GM19463 (cell line): ENCODE measurements around the gene KRTAP10-1.

Experiments
- ATAC-seq: cut with Tn5 transposase; IDR thresholded peaks from one replicate; pipeline ENCODE4 v1.9.1; 2021; ENCODE audit warnings: mild to moderate bottlenecking, moderate library complexity; ENCODE audit not compliant: unreplicated experiment

Gene KRTAP10-1

DNA sequence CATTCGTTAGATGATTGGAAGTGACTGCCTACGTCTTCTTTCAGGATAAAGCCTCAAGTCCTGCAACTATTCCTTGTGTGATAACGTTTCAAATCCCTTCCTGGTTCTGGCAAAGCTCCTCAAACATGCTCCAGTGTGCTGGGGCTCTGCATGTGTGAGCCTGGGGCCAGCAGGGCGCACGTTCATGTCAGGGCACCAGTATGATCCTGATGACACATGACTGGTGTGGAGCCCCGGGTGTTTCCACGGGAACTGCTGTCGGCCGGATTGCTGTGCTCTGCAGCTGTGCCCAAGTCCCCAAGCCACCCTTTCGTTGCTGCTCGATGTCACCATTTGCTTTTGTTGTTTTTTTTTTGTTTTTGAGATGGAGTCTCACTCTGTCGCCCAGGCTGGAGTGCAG is 21.3 kb downstream of the KRTAP10-1 start:
- ATAC-seq = no peak

DNA sequence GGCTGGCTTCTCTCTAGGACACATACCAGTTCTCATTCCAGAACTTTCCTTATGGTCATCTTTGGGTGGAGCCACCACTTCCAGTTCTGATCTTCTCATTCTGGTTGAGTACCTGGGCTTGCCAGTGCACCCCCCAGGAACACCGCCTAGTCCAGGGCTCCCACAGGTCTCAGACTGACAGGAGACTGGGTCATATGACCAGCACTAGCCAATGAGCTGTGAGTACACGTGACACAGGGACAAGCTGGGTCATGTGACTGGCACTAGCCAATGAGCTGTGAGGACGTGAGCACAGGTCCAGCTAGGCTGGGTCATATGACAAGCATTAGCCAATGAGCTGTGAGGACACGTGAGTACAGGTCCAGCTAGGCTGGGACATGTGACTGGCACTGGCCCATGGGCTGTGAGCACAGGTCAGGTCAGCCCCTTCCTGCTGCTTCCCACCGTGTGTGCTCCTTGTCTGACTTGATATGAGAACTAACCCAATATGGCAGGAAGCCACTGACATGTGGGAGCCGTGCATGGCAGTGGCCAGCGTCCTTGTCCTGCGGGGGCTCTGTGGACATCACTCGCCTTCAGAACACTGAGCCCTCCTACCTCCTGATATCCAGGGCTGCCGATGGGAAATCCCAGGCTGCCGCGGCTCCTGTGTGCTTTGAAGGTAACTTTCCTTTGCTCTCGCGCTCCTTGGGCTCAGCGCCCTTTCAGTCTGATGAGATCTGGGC is 22.7 kb downstream of the KRTAP10-1 start:
- ATAC-seq = no peak

DNA sequence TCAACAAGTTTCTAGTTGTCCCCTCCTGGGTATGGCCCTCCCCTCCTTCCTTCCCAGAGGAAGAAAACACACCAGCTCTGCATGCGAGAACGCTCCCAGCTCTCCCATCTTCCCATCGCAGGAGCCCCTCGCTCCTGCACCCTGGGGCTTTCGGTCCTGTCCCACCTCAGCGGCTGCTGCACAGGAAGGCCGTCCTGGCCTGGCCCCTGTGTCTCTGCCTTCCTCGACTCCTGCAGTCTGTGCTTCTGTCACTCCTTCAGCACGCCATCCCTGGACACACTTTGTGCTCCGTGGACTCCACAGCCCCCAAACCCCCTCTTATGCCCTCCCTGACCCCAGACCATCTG is 23.2 kb downstream of the KRTAP10-1 start:
- ATAC-seq = no peak

DNA sequence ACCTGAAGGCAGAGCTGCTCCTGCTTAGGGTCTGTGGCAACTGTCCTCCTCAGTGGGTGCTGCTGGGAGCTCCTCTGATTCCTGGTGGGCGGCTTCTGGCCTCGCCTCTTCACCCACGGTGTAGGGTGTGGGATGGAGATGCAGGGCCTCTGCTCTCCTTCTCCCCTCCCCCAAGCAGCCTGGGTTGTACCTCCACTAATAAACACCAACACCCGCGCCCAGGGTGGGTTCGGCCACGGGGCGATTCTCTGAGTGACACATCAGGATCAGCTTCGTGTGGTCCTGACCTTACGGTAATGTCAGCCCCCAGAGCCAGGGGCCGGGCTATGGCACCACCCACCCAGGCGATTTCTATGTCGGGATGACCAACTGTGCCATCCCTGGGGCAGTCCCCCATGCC is 23.7 kb downstream of the KRTAP10-1 start:
- no peak for ATAC-seq

DNA sequence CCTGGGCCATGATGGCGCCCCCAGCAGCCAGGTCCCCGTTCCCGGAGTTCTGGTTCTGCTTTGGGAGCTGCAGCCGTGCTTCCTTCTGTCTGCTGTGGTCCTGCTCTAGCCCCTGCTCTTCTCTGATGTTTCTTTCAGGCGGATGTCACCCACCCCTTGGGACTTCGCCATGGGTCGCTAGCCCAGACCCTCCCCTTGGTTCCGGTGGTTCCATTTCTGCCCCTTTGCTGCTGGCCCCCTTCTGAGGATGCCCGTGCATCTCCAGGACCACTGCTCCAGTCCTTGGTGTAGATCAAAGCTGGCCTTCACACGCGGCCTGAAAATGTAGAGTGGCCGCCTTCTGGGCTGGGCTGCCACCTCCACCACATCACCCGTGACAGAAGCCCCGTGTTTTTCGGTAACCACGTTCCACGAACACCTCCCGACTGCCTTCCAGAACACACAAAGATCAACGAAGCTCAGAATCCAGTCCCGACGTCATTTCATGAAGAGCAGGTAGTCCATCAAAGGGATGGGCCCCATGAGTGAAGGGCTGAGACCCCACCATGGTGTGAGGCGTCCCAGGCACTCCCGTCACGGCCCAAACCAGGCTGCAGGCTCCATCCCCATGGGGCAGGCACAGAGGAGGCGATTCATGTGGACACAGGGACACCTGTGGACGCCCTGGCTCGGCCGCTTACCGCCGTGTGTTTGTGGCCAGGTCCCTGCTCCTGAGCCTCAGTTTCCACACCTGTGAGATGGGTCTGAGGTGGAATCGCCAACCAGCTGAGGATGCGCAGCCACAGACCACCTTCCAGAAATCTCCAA is 24.4 kb downstream of the KRTAP10-1 start:
- ATAC-seq = no peak

DNA sequence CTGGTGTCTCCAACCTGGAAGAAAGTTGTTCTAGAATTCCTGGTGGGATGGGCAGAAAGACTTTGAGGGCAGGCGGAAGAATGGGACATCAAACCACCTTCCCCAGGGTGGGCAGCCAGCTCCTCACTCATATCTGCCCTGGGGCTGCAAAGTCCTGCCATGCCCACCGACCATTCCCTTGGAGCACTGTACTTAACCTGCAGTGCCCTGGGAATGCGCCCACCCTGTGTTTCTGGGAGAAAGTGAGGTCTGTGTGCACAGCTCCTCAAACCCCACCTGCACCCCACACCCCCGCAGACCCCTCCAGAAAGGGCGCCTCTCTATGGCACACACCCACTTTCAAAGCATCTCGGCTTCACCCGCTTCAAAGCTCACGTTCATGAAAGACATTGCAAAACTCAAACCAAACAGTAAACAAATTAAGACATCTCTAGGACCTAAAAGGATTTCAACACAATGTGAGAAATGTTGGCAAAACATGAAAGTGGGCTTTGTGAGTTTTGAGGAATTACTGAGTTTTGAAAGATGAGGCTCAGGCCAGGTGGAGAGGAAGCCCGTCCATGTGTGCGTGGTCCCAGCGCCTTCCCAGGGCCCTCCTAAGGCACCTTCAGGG is 25.1 kb downstream of the KRTAP10-1 start:
- no peak for ATAC-seq

DNA sequence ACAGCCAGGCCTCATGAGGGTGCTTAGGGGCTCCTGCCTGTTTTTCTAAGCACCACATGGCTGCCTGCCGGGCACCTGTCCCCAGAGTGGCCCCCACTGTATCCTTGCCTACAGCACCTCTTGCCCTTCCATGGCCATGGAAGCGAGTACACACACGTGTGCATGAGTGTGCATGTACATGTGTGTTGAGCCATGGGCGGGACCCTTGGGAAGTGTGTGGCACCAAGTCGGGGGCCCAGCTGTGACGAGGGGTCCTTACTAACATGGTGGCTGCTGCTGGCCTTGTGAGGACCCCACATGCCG is 25.8 kb downstream of the KRTAP10-1 start:
- ATAC-seq = no peak

DNA sequence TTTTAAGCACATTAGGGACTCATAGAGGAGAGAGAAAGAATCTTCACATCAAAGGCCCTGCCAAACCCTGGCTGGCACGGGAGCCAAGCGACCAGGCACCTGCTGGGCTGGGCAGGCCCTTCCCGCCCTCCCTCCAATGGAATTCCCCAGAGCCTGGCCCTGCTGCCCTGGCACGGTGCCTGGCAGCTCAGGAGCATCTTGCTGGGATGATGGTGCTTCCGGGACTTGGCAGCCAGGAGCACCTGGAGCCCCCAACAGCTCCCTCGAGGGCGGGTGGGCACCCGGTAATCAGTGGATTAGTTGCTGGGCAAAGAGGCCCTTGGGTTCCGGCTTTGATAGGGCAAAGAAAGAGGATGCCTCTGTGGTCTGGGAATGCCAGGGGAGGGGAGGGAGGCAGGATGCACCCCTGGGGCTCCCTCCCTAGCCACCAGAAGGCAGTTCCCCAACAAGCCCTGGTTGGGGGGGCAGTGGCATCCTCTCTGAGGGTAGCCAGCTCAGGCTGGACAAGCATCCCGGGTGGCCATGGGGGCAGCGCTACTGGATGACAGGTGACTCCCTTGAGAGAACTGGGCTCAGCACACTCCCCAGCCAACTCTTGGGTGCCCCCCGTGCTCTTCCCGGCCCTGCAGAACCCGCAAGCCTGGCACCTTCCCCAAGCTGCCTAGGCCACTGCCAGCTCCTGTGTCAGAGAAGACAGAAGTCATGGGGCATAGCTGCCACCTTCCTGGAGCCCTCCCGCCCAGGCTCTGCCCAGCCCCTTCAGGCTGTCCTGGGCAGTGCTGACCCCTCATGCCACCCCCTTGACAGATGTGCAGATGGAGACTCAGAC is 26.4 kb downstream of the KRTAP10-1 start:
- ATAC-seq = no peak

DNA sequence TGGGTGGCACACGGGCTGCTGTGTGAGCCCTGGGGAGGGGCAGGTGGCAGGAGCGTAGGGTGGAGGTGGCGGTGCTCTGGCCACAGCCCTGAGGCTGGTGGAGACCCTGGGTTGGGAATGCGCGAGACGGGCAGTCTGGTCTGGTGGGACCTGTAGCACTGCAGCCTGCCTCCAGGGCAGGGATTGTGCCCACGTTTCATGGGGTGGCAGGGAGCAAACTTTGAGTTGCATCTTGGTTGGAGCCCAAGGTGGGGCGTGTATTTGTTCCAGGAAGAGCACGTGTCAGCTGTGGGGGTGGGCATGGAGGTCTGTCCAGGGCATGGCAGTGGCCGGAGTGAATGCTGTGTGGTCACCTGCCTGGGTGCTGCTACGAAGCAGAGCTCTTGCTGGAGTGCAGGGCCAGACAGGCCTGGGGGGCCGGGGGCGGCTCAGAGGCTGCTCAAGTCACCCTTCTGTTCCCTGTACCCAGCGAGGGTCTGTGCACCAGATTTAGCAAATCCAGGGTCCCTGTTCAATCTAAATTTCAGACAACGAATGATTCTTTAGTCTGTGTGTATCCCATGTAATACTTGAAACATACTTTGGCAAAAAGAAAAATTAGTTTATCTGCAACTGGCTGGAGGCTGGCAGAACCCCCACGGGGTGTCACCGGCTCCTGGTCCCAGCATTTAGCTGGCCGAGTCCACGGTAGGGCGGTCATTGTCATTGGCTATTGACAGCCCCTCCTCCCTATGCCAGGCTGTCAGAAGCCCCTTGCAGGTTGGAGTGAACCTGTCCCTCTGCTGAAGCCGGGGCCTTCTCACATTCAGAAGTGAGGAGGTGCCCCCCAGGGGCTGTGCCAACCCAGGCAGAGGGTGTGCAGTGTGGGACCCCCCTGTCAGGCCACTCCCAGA is 27.3 kb downstream of the KRTAP10-1 start:
- no peak for ATAC-seq

DNA sequence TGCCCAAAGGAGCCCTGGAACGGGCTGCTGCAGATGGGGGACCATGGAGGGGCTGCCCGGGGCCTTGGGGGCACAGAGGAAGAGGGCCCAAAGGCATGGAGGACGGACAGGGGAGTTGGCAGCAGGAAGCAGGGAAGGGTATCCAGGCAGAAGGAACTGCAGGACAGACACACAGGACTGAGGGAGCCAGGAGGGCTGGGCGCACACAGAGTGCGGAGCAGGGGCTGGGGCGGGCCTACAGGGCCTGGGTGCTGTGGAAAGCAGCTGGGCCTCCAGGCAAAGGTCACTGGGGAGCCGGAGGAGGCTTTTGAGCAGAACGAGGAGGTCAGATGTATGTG is 28.1 kb downstream of the KRTAP10-1 start:
- no peak for ATAC-seq

DNA sequence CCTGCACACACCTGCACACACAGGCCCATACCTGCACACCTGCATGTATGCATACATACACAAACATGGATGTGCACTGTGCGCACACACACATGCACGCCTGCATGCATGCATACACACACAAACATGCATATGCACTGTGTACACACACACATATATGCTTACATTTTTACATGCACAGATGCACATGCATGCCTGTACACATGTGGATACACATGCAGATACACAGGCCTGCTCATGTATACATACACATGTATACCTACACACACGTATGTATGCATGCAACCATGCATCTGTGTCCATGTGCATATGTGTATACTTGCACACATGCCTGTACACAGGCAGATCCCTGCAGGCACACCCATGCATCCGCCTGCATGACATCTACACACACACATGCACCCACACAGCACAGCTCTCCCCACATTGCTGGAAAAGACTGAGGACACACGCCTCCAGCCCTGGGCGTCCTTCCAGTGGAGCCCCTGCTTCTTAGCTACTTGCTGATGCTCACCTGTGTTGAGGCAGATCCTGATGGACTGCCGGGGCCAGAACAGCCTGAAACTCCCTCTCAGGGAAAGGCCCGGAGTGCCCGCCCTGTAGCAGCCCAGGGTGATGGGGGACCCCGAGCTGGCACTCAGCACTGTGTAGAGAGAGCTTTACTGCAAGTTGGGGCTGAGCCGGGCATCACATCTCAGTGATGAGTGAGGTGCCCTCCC is 28.6 kb downstream of the KRTAP10-1 start:
- ATAC-seq = no peak

DNA sequence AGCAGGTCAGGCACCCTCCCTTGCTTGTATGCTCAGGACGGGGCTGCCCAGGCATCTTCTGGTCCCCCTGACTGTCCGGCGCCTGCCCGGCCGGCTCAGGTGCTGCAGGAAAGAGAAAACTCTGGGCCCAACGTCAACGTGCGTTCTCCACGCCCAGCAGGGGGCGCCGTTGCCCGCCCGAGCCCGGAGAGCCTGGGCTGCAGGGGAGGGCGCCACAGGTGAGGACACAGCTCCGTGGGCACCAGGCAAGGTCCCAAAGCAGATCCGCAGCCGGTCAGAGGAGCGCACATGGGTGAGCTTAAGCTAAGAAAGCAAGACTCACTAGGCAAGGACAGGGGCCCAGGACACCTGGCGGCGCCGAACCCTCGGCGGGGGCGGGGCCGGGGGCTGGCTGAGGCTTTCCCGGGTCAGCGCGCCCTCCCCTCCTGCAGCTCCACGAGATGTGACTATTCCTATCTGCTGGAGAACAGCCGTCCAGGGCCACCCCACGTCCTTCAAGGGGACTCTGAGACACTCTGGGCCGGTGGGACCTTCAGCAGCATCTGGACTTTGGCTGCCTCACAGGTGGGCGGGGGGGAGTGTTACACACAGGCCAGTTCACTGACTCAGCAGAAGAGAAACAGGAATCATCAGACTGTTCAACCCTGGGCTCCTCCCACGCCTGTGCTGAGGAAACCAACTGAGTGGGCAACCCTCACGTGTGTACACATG is 29.3 kb downstream of the KRTAP10-1 start:
- ATAC-seq = no peak

DNA sequence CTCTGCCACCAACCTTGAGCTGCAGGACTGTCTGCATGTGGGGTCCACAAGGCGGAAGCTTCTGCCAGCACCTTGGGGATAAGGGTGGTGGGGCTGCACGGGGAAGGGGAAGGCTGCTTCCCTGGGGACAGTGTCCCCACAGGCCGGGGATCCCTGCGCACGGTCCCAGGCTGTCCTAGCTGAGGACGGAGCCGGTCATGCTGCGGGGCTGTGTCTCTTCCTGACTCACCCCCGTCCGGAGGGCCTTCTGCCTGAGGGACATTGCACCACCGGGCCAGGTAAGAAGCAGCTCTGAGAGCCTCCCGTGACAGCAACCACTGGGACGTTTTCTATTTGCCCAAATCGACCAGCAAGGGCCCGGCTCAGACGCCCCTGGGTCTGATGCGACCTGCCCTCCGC is 29.9 kb downstream of the KRTAP10-1 start:
- no peak for ATAC-seq

DNA sequence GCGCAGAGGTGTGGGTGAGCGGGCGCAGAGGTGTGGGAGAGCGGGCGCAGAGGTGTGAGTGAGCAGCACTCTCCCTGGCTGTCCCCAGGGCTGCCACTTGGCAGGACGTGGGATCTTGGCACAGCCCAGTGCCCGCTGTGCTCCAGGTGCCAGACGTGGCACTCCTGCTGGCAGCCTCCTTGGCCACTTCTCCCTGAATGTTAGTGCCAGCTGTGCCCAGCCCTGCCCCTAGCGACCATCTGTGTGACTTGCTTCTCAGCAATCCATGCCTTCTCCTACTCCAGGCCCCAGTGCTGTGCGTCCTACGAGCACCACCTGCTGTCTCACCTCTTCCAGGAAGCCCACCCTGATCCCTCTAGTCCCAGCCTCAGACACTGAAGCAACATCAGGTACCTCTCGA is 30.5 kb downstream of the KRTAP10-1 start:
- ATAC-seq = no peak

DNA sequence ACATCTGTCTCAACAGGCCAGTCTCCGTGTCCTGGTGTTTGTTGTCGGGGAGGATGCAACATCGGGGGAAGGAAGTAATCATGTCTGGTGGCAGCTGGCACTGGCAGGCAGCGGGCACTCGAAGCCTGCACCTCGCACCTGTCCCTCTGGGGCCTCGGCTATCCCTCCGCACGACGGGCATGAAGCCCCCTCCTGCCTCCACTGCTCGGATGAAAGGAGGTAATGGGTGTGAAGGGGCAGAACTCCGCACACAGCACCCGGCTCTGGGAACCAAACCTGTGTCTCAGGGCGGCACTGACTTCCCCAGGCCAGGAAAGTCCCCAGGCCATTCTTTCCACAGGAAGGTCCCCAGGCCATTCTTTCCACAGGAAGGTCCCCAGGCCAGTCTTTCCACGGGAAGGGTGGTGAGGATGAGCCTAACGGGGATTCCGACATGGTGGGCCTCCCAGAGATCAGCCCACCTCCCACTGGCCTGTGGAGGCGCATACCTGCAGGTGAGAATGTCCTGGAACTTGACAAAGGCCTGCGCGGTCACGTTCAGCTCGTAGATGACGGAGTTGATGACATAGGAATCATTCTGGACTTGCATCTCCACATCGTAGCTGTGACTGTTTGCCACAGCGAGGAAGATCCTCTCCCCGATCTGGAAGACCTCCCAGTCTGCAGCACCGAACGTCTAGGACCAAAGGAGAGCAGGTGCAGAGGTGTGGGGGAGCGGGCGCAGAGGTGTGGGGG is 31.1 kb downstream of the KRTAP10-1 start:
- no peak for ATAC-seq

DNA sequence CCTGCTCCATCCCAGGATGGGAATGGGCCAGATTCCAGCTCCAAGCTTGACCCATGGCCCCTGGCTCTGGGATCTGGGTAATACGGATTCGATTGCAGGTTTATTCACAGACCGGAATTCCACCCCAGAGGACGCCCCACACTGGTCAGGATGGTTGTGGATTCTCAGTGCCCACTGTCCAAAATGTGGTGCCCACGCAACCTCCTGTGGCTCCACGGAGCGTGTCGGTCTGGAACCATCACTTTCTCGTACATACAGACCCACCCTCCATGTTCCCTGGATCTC is 31.6 kb downstream of the KRTAP10-1 start:
- ATAC-seq = no peak

DNA sequence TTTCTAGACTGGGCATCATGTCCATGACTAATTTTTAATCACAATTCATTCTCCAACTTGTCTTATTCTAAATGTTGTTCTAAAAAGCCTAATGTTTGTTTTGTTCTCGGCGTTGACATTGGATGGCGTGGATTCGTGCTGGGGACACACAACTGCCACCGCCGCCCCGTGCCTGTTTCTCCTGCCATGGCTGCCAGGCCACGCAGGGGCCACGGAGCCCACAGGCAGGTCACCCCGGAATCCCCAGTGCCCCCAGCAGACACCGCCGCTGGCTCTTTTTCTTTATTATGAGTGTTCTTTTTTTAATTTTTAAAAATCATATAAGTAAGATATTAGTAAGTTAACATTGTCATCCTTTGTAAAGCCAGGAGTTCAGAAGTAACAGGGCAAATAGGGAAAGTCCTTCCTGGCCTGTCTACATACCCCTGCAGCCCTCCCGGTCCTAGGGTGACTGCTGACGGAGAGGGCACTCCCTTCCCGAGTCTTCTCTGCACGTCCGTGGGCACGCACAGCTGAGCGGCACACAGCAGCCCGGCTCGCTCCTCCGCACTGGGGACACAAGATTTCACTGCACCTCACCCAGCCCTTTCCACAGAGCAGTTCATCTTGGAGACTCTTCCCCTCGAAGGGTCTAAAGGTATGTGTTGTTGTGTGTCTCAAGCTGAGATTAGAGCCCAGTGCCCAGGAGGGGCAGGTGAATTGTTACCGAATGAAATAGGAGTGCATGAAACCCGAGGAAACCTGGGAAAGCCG is 32.1 kb downstream of the KRTAP10-1 start:
- no peak for ATAC-seq
